Endothelial cell of umbilical vein (primary cell): ENCODE measurements around the gene ZNF618. TPM values are rescaled to one million over a fixed set of nuclear protein-coding genes. Genes with fewer than 3 reads are reported as not detected.

Experiments
- BruUV-seq: library from RNA; stranded (reverse); fragments of 400-500 nt; replicated peaks from 2 replicates; lab custom pipeline; 2021; lab: Mats Ljungman, UMichigan
- CTCF ChIA-PET: fragments of 300-600, 350-600 bp; sonication (Branson Sonifier 250); formaldehyde crosslinking; loops from one replicate; lab custom pipeline; 2021; ENCODE audit warnings: antibody characterized with exemption, inconsistent platforms; lab: Charles Lee
- POLR2A ChIA-PET: fragments of 300-600, 350-600 bp; sonication (Branson Sonifier 250); formaldehyde crosslinking; loops from one replicate; lab custom pipeline; 2021; ENCODE audit warnings: antibody characterized with exemption, inconsistent platforms; lab: Charles Lee
- DNase-seq: peaks from one replicate; pipeline ENCODE4 v3.0.0-alpha.2; 2011; ENCODE audit warnings: low read depth, low spot score
- FAIRE-seq: peaks from 2 replicates; lab custom pipeline; 2011; peaks lifted over from hg19 to GRCh38; lab: Jason Lieb, UNC
- H2AFZ ChIP-seq: 2 replicates; pipeline ENCODE4 v1.6.0; 2012; ENCODE audit warnings: low read depth, low read length, control low read depth, inconsistent platforms
- H3K27ac ChIP-seq: 2 replicates; pipeline ENCODE4 v1.5.1; 2011; ENCODE audit warnings: low read depth, mild to moderate bottlenecking, control low read depth, low read length, moderate library complexity; ENCODE audit not compliant: insufficient read depth
- H3K27me3 ChIP-seq, 2 experiments: 2 replicates each; pipeline versions ENCODE4 v1.6.0 to v1.6.1; 2011; ENCODE audit warnings: low read length in 2 of 2, mixed read lengths in 1 of 2; ENCODE audit not compliant: control insufficient read depth in 2 of 2, insufficient read depth in 2 of 2
- H3K36me3 ChIP-seq, 2 experiments: 2 replicates in 1 of 2; 3 replicates in 1 of 2; pipeline ENCODE4 v1.5.1; 2011; ENCODE audit warnings: low read length in 2 of 2, mild to moderate bottlenecking in 1 of 2, moderate library complexity in 1 of 2; ENCODE audit not compliant: control insufficient read depth in 2 of 2, insufficient read depth in 2 of 2; ENCODE audit errors: extremely low read depth in 1 of 2
- H3K4me1 ChIP-seq: 3 replicates; pipeline ENCODE4 v1.5.1; 2011; ENCODE audit warnings: mild to moderate bottlenecking, low read length; ENCODE audit not compliant: control insufficient read depth, insufficient read depth; ENCODE audit errors: extremely low read depth
- H3K4me2 ChIP-seq: 2 replicates; pipeline ENCODE4 v1.6.1; 2011; ENCODE audit warnings: low read length, control low read depth, mixed read lengths; ENCODE audit not compliant: insufficient read depth
- H3K4me3 ChIP-seq, 3 experiments: fragments of 200-600 bp in 1 of 3; sonication (generic), shearing (Covaris generic) in 1 of 3; replicated peaks in 1 of 3; 2 replicates each; pipeline ENCODE4 v1.5.1; 2011 to 2016; ENCODE audit warnings: control low read depth in 3 of 3, low read length in 3 of 3, mild to moderate bottlenecking in 2 of 3, inconsistent platforms in 1 of 3, low read depth in 1 of 3, moderate library complexity in 1 of 3; ENCODE audit not compliant: insufficient read depth in 1 of 3
- H3K79me2 ChIP-seq: 2 replicates; pipeline ENCODE4 v1.6.0; 2012; ENCODE audit warnings: low read length, inconsistent platforms; ENCODE audit not compliant: control insufficient read depth, insufficient read depth
- H3K9ac ChIP-seq: replicated peaks from 2 replicates; pipeline ENCODE3; 2011; ENCODE audit warnings: low read length, control low read depth; ENCODE audit not compliant: insufficient read depth; ENCODE audit errors: extremely low read depth
- H3K9me1 ChIP-seq: replicated peaks from 3 replicates; pipeline ENCODE4 v1.6.0; 2011; ENCODE audit warnings: mild to moderate bottlenecking, low read length; ENCODE audit not compliant: control insufficient read depth, insufficient read depth; ENCODE audit errors: extremely low read depth
- H3K9me3 ChIP-seq: replicated peaks from 2 replicates; pipeline ENCODE4 v1.5.1; 2012; ENCODE audit warnings: low read length, inconsistent platforms; ENCODE audit not compliant: control insufficient read depth, insufficient read depth
- H4K20me1 ChIP-seq: replicated peaks from 2 replicates; pipeline ENCODE3; 2011; ENCODE audit warnings: mild to moderate bottlenecking, low read length; ENCODE audit not compliant: control insufficient read depth, insufficient read depth; ENCODE audit errors: extremely low read depth
- EZH2 ChIP-seq: IDR thresholded peaks from 2 replicates; pipeline ENCODE4 v1.6.1; 2012; ENCODE audit warnings: borderline replicate concordance, low read depth, mild to moderate bottlenecking, moderate library complexity, low read length, inconsistent platforms; ENCODE audit not compliant: severe bottlenecking
- FOS ChIP-seq: IDR thresholded peaks from 2 replicates; pipeline ENCODE4 v1.6.1; 2011; ENCODE audit warnings: mild to moderate bottlenecking, low read length, moderate library complexity, borderline replicate concordance; ENCODE audit not compliant: insufficient read depth
- GATA2 ChIP-seq: IDR thresholded peaks from 2 replicates; pipeline ENCODE4 v1.7.0; 2011; ENCODE audit warnings: low read depth, mild to moderate bottlenecking, moderate library complexity, mixed read lengths, low read length; ENCODE audit not compliant: insufficient read length, insufficient read depth
- JUN ChIP-seq: IDR thresholded peaks from 2 replicates; pipeline ENCODE4 v1.6.1; 2011; ENCODE audit warnings: borderline replicate concordance, low read depth; ENCODE audit not compliant: insufficient read length, insufficient read depth
- MYC ChIP-seq: IDR thresholded peaks from one replicate; pipeline ENCODE4 v1.6.1; 2011; ENCODE audit warnings: mild to moderate bottlenecking, low read depth, low read length
- POLR2A ChIP-seq: IDR thresholded peaks from 2 replicates; pipeline ENCODE4 v1.6.1; 2012; ENCODE audit warnings: low read depth, mild to moderate bottlenecking, control low read depth, low read length
- POLR2AphosphoS5 ChIP-seq: IDR thresholded peaks from 2 replicates; pipeline ENCODE4 v1.6.1; 2012; ENCODE audit warnings: low read depth, mild to moderate bottlenecking, control low read depth, low read length, moderate library complexity; ENCODE audit not compliant: insufficient read depth
- dilution Hi-C: fragments of 300-500 bp; cut with MboI; formaldehyde crosslinking; loops from one replicate; pipeline ENCODE4 v1.15.0; 2019; ENCODE audit warnings: low sequenced_read_pairs; ENCODE audit not compliant: extremely low pct_ligation_motif_present
- intact Hi-C: fragments of 100-400 bp; cut with micrococcal nuclease; formaldehyde crosslinking; loops from one replicate; pipeline ENCODE4 v1.10.0; 2022
- polyA plus RNA-seq, 4 experiments: library from polyadenylated mRNA; depleted of rRNA in 3 of 4; stranded (reverse) in 3 of 4; unstranded in 1 of 4; fragments of >200 nt; gene quantifications; 2 replicates each; pipeline versions ENCODE4 v1.2.1 to v1.2.3, GENCODE V29; 2011 to 2012; ENCODE audit warnings: missing spikeins in 1 of 4
- total RNA-seq: library from RNA; stranded (reverse); gene quantifications from 2 replicates; pipeline ENCODE4 v1.2.3, GENCODE V29; 2021
- TF ChIP-seq, protein P1 (sequence below), 2 donors: IDR thresholded peaks; 1 replicate in 1 of 2; 2 replicates in 1 of 2; pipeline ENCODE4 v1.5.1; 2011; ENCODE audit warnings: low read length in 2 of 2, mild to moderate bottlenecking in 2 of 2, moderate library complexity in 2 of 2, control low read depth in 1 of 2, inconsistent platforms in 1 of 2, low read depth in 1 of 2; ENCODE audit not compliant: insufficient read depth in 1 of 2; ENCODE audit errors: extremely low read depth in 1 of 2
- TF ChIP-seq, protein P2 (sequence below): IDR thresholded peaks from 2 replicates; pipeline ENCODE4 v1.6.1; 2011; ENCODE audit not compliant: insufficient read depth, insufficient read length

ZNF618 gene
- total and polyA plus RNA-seq, 2 donors (not counting 3 experiments of a cell fraction or from before 2014, with no cell fraction given) = 22.6 to 80.3 TPM

DNA sequence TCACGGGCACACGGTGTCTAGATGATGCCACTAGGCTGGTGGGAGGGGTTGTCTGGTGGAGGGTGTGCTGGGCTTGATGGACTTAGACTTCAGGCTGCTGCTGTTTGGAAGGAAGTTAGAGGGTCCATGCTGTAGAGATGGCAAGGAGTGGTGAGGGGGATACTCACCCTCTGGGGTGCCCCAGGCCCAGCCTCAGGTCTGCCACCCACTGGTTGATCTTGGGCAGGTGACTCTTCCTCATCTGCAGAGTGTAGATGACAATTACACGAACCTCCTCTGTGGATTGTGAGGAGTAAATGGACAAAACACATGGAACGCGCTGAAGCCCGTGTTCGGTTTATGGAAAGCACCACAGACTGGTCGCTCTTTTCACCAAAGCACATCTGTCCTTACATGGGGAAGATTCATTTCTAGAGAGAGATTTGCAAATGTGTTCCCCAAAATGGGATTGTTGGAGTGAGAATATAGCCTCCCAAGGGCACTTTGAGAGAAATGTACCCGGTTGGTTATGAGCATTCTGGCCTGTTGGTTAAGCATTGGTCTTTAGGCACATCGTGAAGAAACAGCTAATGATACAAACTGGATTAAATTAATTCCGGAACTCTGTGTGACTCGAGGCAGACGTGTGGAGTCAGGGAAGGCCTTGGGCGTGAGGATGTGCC, 58.2 kb downstream of the ZNF618 start:
- no peaks in the 10 kb centered on the region for H3K9me1 ChIP-seq
- TF ChIP-seq JUN (no peak), FOS (no peak)
- no peak overlapping the region for H2AFZ ChIP-seq
- no peaks in the 10 kb centered on the region for H3K27me3 ChIP-seq
- H3K9ac ChIP-seq = no peak overlapping the region
- H3K36me3 ChIP-seq = no peaks in the 10 kb centered on the region
- no peak overlapping the region for H3K27ac ChIP-seq
- H3K4me1 ChIP-seq = peaks cover 33% of the 10 kb centered on the region
- peaks cover 79% of the 10 kb centered on the region for H3K79me2 ChIP-seq
- H3K4me2 ChIP-seq = no peak overlapping the region
- no peaks in the 10 kb centered on the region for H3K9me3 ChIP-seq
- no peak for DNase-seq
- POLR2A ChIA-PET = no interaction called here
- intact Hi-C loops (no loop called here), dilution Hi-C loops (no loop called here)
- FAIRE-seq = no peak
- H4K20me1 ChIP-seq = no peaks in the 10 kb centered on the region
- BruUV-seq = no TSS peak
- CTCF ChIA-PET = interaction anchor here (1.0 kb wide), 1 partner anchor 29 kb away, joined by 3 read pairs; no protein-coding TSS in a partner anchor
- H3K4me3 ChIP-seq = no peak overlapping the region

DNA sequence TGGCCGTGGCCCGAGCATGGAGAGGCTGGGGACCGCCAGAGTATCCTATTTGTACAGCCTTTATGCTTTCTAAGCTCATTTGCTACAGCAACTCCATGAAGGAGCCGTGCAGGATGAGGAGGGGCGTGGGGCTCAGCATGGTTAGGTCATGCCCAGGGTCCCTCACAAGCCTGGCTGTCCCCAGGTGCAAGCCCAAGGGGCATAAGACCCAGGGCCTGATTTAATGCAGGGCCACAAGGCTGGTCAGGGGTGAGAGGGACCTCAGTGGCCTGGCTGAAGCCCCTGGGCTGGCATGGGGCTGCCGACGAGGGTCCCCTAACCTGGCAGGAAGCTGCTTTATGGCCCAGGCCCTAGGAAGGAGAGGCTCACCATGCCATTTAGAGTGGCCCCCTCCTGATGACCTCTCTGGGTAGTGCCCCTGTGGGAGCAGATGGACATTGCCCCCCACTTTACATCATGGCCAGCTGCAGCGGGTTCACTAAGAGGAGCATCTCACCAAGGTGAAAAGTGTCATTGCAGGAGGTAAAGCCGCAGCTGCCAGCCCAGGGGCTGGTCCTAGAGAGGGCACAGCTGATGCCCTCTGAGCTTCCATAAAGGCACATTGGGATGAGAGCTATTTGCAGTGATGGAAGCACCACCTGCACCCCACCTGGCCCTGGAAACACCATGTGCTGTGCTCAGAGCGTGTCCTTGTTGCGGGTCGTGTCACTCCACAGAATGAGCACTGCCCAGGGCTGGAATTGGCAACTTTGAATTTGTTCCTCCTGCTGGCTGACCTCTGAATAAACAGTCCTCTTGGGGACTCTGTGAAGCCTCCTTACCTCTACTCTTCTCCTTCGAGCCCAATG, 58.9 kb downstream of the ZNF618 start:
- DNase-seq (no peak), FAIRE-seq (no peak)
- TF ChIP-seq, protein P1, sequence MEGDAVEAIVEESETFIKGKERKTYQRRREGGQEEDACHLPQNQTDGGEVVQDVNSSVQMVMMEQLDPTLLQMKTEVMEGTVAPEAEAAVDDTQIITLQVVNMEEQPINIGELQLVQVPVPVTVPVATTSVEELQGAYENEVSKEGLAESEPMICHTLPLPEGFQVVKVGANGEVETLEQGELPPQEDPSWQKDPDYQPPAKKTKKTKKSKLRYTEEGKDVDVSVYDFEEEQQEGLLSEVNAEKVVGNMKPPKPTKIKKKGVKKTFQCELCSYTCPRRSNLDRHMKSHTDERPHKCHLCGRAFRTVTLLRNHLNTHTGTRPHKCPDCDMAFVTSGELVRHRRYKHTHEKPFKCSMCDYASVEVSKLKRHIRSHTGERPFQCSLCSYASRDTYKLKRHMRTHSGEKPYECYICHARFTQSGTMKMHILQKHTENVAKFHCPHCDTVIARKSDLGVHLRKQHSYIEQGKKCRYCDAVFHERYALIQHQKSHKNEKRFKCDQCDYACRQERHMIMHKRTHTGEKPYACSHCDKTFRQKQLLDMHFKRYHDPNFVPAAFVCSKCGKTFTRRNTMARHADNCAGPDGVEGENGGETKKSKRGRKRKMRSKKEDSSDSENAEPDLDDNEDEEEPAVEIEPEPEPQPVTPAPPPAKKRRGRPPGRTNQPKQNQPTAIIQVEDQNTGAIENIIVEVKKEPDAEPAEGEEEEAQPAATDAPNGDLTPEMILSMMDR (IDR thresholded peaks at IDR 0.05; ENCODE audit: extremely low read depth in 1 of 2, insufficient read depth in 1 of 2, low read depth in 1 of 2, low read length in 2 of 2) = no peak
- TF ChIP-seq, protein P2, sequence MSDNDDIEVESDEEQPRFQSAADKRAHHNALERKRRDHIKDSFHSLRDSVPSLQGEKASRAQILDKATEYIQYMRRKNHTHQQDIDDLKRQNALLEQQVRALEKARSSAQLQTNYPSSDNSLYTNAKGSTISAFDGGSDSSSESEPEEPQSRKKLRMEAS = no peak
- TF ChIP-seq MYC (no peak), POLR2AphosphoS5 (no peak), EZH2 (no peak), GATA2 (no peak), POLR2A (no peak), JUN (no peak), FOS (no peak)
- Histone ChIP-seq H2AFZ (no peak overlapping the region), H3K4me3 (no peak overlapping the region), H3K9ac (no peak overlapping the region), H3K79me2 (peaks cover 82% of the 10 kb centered on the region), H3K9me3 (no peaks in the 10 kb centered on the region), H3K36me3 (no peaks in the 10 kb centered on the region), H3K27ac (no peak overlapping the region), H3K9me1 (no peaks in the 10 kb centered on the region), H4K20me1 (no peaks in the 10 kb centered on the region), H3K27me3 (no peaks in the 10 kb centered on the region), H3K4me1 (peaks cover 30% of the 10 kb centered on the region), H3K4me2 (no peak overlapping the region)
- dilution Hi-C loops = no loop called here
- no TSS peak for BruUV-seq
- ChIA-PET POLR2A (no interaction called here), CTCF (interaction anchor here (1.0 kb wide), 1 partner anchor 28 kb away, joined by 3 read pairs; no protein-coding TSS in a partner anchor)
- intact Hi-C loops = no loop called here
